SK-N-MC (cell line): ENCODE data around the gene RTN3.
"Not testable (repeated sequence)": the region's sequence is repeated elsewhere in the genome, so short reads cannot be mapped to it uniquely, and the experiment has no call there.

Experiments
- EZH2 ChIP-seq: fragments of 200-600 bp; sonication (generic); IDR thresholded peaks from one replicate; pipeline ENCODE4 v1.6.1; 2017; ENCODE audit warnings: antibody characterized with exemption
- POLR2AphosphoS5 ChIP-seq: IDR thresholded peaks from 2 replicates; pipeline ENCODE4 v1.6.1; 2012; ENCODE audit warnings: mild to moderate bottlenecking, low read depth, low read length, borderline replicate concordance

DNA sequence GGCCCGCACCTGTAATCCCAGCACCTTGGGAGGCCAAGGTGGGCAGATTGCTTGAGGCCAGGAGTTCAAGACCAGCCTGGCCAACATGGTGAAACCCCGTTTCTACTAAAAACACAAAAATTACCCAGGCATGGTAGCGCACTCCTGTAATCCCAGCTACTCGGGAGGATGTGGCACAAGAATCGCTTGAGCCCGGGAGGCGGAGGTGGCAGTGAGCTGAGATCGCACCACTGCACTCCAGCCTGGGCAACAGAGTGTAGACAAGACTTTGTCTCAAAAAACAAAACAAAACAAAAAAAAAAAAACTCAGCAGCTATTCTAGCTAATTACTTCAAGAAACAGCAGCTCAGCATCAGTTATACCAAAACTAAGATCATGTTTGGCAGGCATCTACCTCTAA is 42.9 kb upstream of the RTN3 start:
- TF ChIP-seq POLR2AphosphoS5, EZH2: not testable (repeated sequence)
